Measurements from ENCODE around the gene DNAJB7. TPM values are rescaled to one million over a fixed set of nuclear protein-coding genes. Genes with fewer than 3 reads are reported as not detected.
"Not testable (repeated sequence)": the region's sequence is repeated elsewhere in the genome, so short reads cannot be mapped to it uniquely, and the experiment has no call there.

The DNAJB7 gene
- total and polyA plus RNA-seq, 2 experiments from 2014 or later = 0.63 TPM; not detected in 1

DNA sequence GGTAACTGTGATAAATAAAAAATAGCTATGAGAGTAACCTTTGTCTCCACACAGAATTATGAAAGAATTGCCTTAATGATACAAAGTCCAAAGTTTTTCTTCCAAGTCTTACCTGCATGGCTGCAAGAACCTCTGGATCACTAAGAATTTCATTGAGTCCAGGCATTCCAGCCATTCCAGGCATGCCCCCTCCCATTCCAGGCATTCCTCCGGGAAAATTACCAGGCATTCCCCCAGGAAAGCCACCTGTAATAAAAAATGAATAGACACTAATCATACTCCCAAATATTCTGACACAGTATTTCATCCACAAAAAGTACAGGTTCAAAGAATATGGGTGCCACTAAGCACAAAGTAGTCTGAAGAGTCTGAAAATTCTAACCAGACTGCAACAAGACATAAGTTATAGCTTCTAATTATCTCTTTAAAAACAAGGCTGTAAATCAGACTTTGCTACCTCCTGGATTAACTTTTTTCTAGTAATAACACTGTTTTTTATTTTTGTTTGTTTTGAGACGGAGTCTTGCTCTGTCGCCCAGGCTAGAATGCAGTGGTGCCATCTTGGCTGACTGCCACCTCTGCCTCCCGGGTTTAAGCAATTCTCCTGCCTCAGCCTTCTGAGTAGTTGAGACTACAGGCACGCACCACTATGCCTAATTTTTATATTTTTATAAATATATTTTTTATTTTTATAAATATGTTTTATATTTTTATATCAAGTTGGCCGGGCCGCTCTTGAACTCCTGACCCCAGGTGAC lies 34.8 kb downstream of the DNAJB7 start:
- peak overlapping the region; percentile 37 for H3K4me2 ChIP-seq
- Mint-ChIP-seq H3K4me1 (peaks cover 25% of the 10 kb centered on the region; the same call in 2 of the 3 replicates), H3K36me3 (ENCODE audit: low read depth) (peaks cover 65% of the 10 kb centered on the region), H3K9me3 (no peaks in the 10 kb centered on the region), H3K27me3 (ENCODE audit: insufficient read depth, low read depth, poor library complexity) (no peaks in the 10 kb centered on the region), H3K4me3 (peak overlapping the region; percentile 47), H3K27ac (peak overlapping the region; percentile 96)
- TF ChIP-seq JUNB (IDR thresholded peaks at IDR 0.05; ENCODE audit: unreplicated experiment) = no peak
- TF ChIP-seq CREB1 (CRISPR knock-in tag; IDR thresholded peaks at IDR 0.05; ENCODE audit: low read depth) = peak; percentile 29; the same call in 1 of the 2 replicates
- H3F3A ChIP-seq (replicated peaks; ENCODE audit: low read depth) = no peaks in the 10 kb centered on the region; the same call in 1 of the 2 replicates
- H3K27me3 ChIP-seq (ENCODE audit: insufficient read depth) = no peaks in the 10 kb centered on the region
- H2AFZ ChIP-seq = no peak overlapping the region
- H3K4me1 ChIP-seq (ENCODE audit: insufficient read depth) = peaks cover 19% of the 10 kb centered on the region
- H3K9me2 ChIP-seq (ENCODE audit: insufficient read depth) = no peaks in the 10 kb centered on the region
- H3K79me2 ChIP-seq (replicated peaks; ENCODE audit: insufficient read depth) = no peaks in the 10 kb centered on the region
- H3K27ac ChIP-seq (ENCODE audit: low read depth) = peak overlapping the region; percentile 96
- ATAC-seq = peak; percentile 74
- DNase-seq (ENCODE audit: low spot score) = peak; percentile 71
- peaks cover 23% of the 10 kb centered on the region; the same call in 1 of the 2 replicates for H3K36me3 ChIP-seq (ENCODE audit: insufficient read depth)
- H4K20me1 ChIP-seq (replicated peaks; ENCODE audit: insufficient read depth) = no peaks in the 10 kb centered on the region
- peak overlapping the region; percentile 11 for H3K4me3 ChIP-seq

DNA sequence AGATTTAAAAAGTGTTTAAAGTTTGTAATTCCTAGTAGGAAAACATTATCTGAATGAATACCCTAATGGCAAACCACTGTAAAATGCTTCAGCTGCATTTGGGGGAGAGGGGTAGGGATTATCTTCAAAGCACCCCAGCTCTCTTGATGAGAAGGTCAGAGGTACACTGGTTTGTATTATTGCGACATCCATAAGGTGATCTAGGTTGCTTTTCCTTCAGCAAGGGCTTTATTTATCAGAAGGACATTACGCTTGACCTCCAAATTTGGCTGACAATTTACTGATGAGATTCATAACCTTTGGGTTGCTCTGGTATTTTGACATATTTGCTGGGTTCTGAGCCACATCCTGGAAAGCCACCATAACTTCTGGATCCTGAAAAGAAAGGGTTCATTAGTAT lies 35.6 kb downstream of the DNAJB7 start:
- not testable (repeated sequence) for H3K9me3 Mint-ChIP-seq; DNase-seq (ENCODE audit: low spot score); H3K9me2 ChIP-seq (ENCODE audit: insufficient read depth); H3K27me3 Mint-ChIP-seq (ENCODE audit: insufficient read depth, low read depth, poor library complexity); ATAC-seq; H2AFZ ChIP-seq; H3K79me2 ChIP-seq (replicated peaks; ENCODE audit: insufficient read depth); H3K27me3 ChIP-seq (ENCODE audit: insufficient read depth); H3F3A ChIP-seq (replicated peaks; ENCODE audit: low read depth); H4K20me1 ChIP-seq (replicated peaks; ENCODE audit: insufficient read depth)
- Histone ChIP-seq H3K27ac (ENCODE audit: low read depth) (peak overlapping the region; percentile 96), H3K4me2 (peak overlapping the region; percentile 37), H3K4me1 (ENCODE audit: insufficient read depth) (peaks cover 19% of the 10 kb centered on the region), H3K4me3 (peak overlapping the region; percentile 11; the same call in 1 of the 2 replicates), H3K36me3 (ENCODE audit: insufficient read depth) (peaks cover 20% of the 10 kb centered on the region; the same call in 1 of the 2 replicates)
- H3K4me1 Mint-ChIP-seq = peaks cover 25% of the 10 kb centered on the region; the same call in 2 of the 3 replicates
- H3K36me3 Mint-ChIP-seq (ENCODE audit: low read depth) = peaks cover 61% of the 10 kb centered on the region
- H3K4me3 Mint-ChIP-seq = peak overlapping the region; percentile 47
- H3K27ac Mint-ChIP-seq = peak overlapping the region; percentile 96

DNA sequence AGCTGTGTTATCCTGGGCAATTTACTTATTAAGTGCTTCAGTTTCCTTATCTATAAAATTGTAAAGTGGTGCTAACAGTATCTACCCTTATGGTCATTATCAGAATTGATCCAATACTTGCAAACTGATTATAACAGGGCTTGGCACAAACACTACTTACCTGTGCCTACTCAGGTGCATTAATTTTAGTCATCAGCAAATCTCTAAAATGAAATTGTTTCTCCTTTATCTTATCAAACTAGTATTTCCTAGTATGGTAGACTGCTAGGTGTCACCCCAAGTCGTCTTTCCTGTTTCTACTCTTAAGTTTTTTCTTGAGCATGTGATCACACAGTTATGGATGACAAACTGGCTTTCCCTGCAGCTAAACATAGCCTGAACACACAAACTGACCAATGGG lies 38.5 kb downstream of the DNAJB7 start:
- Histone ChIP-seq H3F3A (replicated peaks; ENCODE audit: low read depth) (peaks cover 13% of the 10 kb centered on the region), H3K79me2 (replicated peaks; ENCODE audit: insufficient read depth) (peaks cover 6% of the 10 kb centered on the region), H3K4me1 (ENCODE audit: insufficient read depth) (peaks cover 33% of the 10 kb centered on the region), H3K27me3 (ENCODE audit: insufficient read depth) (no peaks in the 10 kb centered on the region), H2AFZ (no peak overlapping the region), H4K20me1 (replicated peaks; ENCODE audit: insufficient read depth) (peaks cover 1% of the 10 kb centered on the region; the same call in 1 of the 2 replicates), H3K36me3 (ENCODE audit: insufficient read depth) (0 out of 2 replicates have a peak, but pooled peaks cover 8% of the 10 kb centered on the region), H3K4me3 (no peak overlapping the region), H3K9me2 (ENCODE audit: insufficient read depth) (no peaks in the 10 kb centered on the region), H3K4me2 (no peak overlapping the region), H3K27ac (ENCODE audit: low read depth) (peak overlapping the region; percentile 17)
- Mint-ChIP-seq H3K4me3 (no peak overlapping the region), H3K4me1 (peaks cover 35% of the 10 kb centered on the region), H3K36me3 (ENCODE audit: low read depth) (peaks cover 41% of the 10 kb centered on the region), H3K9me3 (no peaks in the 10 kb centered on the region), H3K27me3 (ENCODE audit: insufficient read depth, low read depth, poor library complexity) (no peaks in the 10 kb centered on the region), H3K27ac (no peak overlapping the region)
- TF ChIP-seq JUNB (IDR thresholded peaks at IDR 0.05; ENCODE audit: unreplicated experiment) (no peak), ZNF331 (CRISPR knock-in tag; IDR thresholded peaks at IDR 0.05; ENCODE audit: low read depth) (no peak)
- TF ChIP-seq, protein P1, sequence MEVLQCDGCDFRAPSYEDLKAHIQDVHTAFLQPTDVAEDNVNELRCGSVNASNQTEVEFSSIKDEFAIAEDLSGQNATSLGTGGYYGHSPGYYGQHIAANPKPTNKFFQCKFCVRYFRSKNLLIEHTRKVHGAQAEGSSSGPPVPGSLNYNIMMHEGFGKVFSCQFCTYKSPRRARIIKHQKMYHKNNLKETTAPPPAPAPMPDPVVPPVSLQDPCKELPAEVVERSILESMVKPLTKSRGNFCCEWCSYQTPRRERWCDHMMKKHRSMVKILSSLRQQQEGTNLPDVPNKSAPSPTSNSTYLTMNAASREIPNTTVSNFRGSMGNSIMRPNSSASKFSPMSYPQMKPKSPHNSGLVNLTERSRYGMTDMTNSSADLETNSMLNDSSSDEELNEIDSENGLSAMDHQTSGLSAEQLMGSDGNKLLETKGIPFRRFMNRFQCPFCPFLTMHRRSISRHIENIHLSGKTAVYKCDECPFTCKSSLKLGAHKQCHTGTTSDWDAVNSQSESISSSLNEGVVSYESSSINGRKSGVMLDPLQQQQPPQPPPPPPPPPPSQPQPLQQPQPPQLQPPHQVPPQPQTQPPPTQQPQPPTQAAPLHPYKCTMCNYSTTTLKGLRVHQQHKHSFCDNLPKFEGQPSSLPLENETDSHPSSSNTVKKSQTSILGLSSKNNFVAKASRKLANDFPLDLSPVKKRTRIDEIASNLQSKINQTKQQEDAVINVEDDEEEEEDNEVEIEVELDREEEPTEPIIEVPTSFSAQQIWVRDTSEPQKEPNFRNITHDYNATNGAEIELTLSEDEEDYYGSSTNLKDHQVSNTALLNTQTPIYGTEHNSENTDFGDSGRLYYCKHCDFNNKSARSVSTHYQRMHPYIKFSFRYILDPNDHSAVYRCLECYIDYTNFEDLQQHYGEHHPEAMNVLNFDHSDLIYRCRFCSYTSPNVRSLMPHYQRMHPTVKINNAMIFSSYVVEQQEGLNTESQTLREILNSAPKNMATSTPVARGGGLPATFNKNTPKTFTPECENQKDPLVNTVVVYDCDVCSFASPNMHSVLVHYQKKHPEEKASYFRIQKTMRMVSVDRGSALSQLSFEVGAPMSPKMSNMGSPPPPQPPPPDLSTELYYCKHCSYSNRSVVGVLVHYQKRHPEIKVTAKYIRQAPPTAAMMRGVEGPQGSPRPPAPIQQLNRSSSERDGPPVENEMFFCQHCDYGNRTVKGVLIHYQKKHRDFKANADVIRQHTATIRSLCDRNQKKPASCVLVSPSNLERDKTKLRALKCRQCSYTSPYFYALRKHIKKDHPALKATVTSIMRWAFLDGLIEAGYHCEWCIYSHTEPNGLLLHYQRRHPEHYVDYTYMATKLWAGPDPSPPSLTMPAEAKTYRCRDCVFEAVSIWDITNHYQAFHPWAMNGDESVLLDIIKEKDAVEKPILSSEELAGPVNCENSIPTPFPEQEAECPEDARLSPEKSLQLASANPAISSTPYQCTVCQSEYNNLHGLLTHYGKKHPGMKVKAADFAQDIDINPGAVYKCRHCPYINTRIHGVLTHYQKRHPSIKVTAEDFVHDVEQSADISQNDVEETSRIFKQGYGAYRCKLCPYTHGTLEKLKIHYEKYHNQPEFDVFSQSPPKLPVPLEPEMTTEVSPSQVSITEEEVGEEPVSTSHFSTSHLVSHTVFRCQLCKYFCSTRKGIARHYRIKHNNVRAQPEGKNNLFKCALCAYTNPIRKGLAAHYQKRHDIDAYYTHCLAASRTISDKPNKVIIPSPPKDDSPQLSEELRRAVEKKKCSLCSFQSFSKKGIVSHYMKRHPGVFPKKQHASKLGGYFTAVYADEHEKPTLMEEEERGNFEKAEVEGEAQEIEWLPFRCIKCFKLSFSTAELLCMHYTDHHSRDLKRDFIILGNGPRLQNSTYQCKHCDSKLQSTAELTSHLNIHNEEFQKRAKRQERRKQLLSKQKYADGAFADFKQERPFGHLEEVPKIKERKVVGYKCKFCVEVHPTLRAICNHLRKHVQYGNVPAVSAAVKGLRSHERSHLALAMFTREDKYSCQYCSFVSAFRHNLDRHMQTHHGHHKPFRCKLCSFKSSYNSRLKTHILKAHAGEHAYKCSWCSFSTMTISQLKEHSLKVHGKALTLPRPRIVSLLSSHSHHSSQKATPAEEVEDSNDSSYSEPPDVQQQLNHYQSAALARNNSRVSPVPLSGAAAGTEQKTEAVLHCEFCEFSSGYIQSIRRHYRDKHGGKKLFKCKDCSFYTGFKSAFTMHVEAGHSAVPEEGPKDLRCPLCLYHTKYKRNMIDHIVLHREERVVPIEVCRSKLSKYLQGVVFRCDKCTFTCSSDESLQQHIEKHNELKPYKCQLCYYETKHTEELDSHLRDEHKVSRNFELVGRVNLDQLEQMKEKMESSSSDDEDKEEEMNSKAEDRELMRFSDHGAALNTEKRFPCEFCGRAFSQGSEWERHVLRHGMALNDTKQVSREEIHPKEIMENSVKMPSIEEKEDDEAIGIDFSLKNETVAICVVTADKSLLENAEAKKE (CRISPR knock-in tag; IDR thresholded peaks at IDR 0.05) = no peak
- DNase-seq (ENCODE audit: low spot score) (no peak), ATAC-seq (no peak)
